CD4-positive, alpha-beta T cell treated with Interferon alpha-2 for 1 hour (primary cell): ENCODE results near the gene PDXK.
A peak's percentile ranks its signal among the peaks of the same experiment; 100 is the strongest.

Experiments
- DNase-seq, 2 donors: peaks; one replicate each; pipeline ENCODE4 v3.0.0-alpha.2; 2020 to 2022

The PDXK gene

GRCh38 chr21:43764576-43765495, 45.9 kb downstream of the PDXK start:
- DNase-seq: no peak

GRCh38 chr21:43766734-43767497, 48.0 kb downstream of the PDXK start:
- no peak for DNase-seq

- DNase-seq: no peak
Observed at GRCh38 chr21:43767498-43767983, 48.6 kb downstream of the PDXK start.

GRCh38 chr21:43767984-43768867, 49.3 kb downstream of the PDXK start:
- DNase-seq: no peak

- DNase-seq: no peak
Observed at GRCh38 chr21:43768868-43769167, 49.9 kb downstream of the PDXK start.

GRCh38 chr21:43769325-43769958, 50.5 kb downstream of the PDXK start:
- no peak for DNase-seq

- DNase-seq: no peak
Observed at GRCh38 chr21:43770066-43770655, 51.2 kb downstream of the PDXK start.

- no peak for DNase-seq
Observed at GRCh38 chr21:43771199-43771675, 52.3 kb downstream of the PDXK start.

- DNase-seq: no peak
Observed at GRCh38 chr21:43771698-43772424, 52.9 kb downstream of the PDXK start.

- DNase-seq: no peak
Observed at GRCh38 chr21:43772425-43772821, 53.5 kb downstream of the PDXK start.

GRCh38 chr21:43774163-43774562, 55.2 kb downstream of the PDXK start:
- DNase-seq: no peak

- no peak for DNase-seq
Observed at GRCh38 chr21:43775190-43775589, 56.3 kb downstream of the PDXK start.

GRCh38 chr21:43775795-43776430, 57.0 kb downstream of the PDXK start, which contains the start of gene CSTB:
CSTB (minus strand) TSS chr21:43776308; CDS start chr21:43776269, 39 bp downstream.
- DNase-seq: peak; percentile 64 to 87

- no peak for DNase-seq
Observed at GRCh38 chr21:43777953-43778352, 59.0 kb downstream of the PDXK start.

GRCh38 chr21:43778469-43779335, 59.8 kb downstream of the PDXK start:
- peak; percentile 16 to 17 for DNase-seq

GRCh38 chr21:43779660-43780059, 60.7 kb downstream of the PDXK start:
- no peak for DNase-seq

GRCh38 chr21:43781846-43782245, 62.9 kb downstream of the PDXK start:
- no peak for DNase-seq

- no peak for DNase-seq
Observed at GRCh38 chr21:43782431-43783097, 63.6 kb downstream of the PDXK start.
